HG02943 (cell line): ENCODE measurements around the gene KCNG1.
"Not testable (repeated sequence)": the region's sequence is repeated elsewhere in the genome, so short reads cannot be mapped to it uniquely, and the experiment has no call there.

Source experiments
- ATAC-seq: cut with Tn5 transposase; IDR thresholded peaks from one replicate; pipeline ENCODE4 v1.9.1; 2021; ENCODE audit warnings: mild to moderate bottlenecking, low read depth, moderate library complexity; ENCODE audit not compliant: unreplicated experiment

KCNG1 gene

GRCh38 chr20:51022803-51023616, at the start of gene KCNG1:
Gene KCNG1, minus strand, starts transcription at chr20:51023107. Its CDS starts 12,769 bp downstream, at chr20:51010338.
- ATAC-seq, result no peak

GRCh38 chr20:51070621-51071020, 47.7 kb upstream of the KCNG1 start:
- no peak for ATAC-seq

GRCh38 chr20:51067792-51068191, 44.9 kb upstream of the KCNG1 start:
- ATAC-seq, result no peak

GRCh38 chr20:51065615-51066014, 42.7 kb upstream of the KCNG1 start:
- no peak for ATAC-seq

- no peak for ATAC-seq
These were observed 41.2 kb upstream of the KCNG1 start for GRCh38 chr20:51064137-51064536.

GRCh38 chr20:51062065-51062464, 39.2 kb upstream of the KCNG1 start:
- ATAC-seq, result no peak

GRCh38 chr20:51061418-51062045, 38.6 kb upstream of the KCNG1 start:
- ATAC-seq, result no peak

- no peak for ATAC-seq
These were observed 37.4 kb upstream of the KCNG1 start for GRCh38 chr20:51060301-51060700.

- no peak for ATAC-seq
These were observed 37.0 kb upstream of the KCNG1 start for GRCh38 chr20:51059862-51060261.

GRCh38 chr20:51058017-51058416, 35.1 kb upstream of the KCNG1 start:
- ATAC-seq, result no peak

GRCh38 chr20:51054233-51054632, 31.3 kb upstream of the KCNG1 start:
- ATAC-seq, result no peak

GRCh38 chr20:51050531-51051075, 27.7 kb upstream of the KCNG1 start:
- no peak for ATAC-seq

GRCh38 chr20:51046021-51046985, 23.4 kb upstream of the KCNG1 start:
- no peak for ATAC-seq

GRCh38 chr20:51045492-51045891, 22.6 kb upstream of the KCNG1 start:
- not testable (repeated sequence) for ATAC-seq

- ATAC-seq, result no peak
These were observed 21.9 kb upstream of the KCNG1 start for GRCh38 chr20:51044796-51045195.

- no peak for ATAC-seq
These were observed 20.9 kb upstream of the KCNG1 start for GRCh38 chr20:51043811-51044210.

GRCh38 chr20:51042657-51043247, 19.8 kb upstream of the KCNG1 start:
- no peak for ATAC-seq

GRCh38 chr20:51042064-51042463, 19.2 kb upstream of the KCNG1 start:
- ATAC-seq, result no peak

- no peak for ATAC-seq
These were observed 14.7 kb upstream of the KCNG1 start for GRCh38 chr20:51037532-51038115.
